ENCODE data around the gene CDK3.
"Not testable (repeated sequence)": the region's sequence is repeated elsewhere in the genome, so short reads cannot be mapped to it uniquely, and the experiment has no call there.

The CDK3 gene

DNA sequence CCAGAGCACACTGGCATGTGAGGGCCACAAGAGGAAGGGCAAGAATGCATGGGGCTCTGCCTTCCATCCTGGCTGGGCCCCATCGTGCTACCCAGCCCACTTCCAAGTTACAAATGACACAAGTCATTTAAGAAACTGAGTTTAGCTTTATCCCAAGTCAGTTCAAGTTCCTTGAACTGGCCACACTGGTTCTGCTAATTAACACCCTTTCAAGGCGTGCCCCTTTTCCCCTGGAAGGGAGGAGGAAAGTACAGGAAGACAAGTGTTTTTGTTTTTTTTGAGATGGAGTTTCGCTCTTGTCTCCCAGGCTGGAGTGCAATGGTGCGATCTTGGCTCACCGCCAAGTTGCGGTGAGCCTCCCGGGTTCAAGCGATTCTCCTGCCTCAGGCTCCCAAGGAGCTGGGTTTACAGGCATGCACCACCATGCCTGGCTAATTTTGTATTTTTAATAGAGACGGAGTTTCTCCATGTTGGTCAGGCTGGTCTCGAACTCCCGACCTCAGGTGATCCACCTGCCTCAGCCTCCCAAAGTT lies 43.9 kb downstream of the CDK3 start:
- not testable (repeated sequence) for DNase-seq

DNA sequence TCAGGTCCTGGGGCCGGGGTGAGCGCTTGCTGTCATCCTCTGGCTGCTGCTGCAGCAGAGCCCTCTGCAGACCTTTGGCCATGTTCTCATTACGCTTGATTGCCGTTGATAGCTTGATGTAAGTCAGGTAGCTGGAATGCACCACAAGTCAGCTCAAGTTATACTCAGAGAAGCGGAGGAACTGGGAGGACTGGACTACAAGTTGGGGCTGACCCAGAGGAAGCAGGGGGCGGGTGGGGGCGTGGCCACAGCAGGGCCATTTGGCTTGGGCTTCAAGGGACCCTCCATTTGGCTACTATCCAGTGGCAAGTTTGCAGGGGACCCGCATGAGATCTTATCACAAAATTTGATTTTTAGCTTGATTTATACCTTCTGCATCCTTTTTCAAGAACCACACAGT lies 45.4 kb downstream of the CDK3 start:
- DNase-seq: no peak

DNA sequence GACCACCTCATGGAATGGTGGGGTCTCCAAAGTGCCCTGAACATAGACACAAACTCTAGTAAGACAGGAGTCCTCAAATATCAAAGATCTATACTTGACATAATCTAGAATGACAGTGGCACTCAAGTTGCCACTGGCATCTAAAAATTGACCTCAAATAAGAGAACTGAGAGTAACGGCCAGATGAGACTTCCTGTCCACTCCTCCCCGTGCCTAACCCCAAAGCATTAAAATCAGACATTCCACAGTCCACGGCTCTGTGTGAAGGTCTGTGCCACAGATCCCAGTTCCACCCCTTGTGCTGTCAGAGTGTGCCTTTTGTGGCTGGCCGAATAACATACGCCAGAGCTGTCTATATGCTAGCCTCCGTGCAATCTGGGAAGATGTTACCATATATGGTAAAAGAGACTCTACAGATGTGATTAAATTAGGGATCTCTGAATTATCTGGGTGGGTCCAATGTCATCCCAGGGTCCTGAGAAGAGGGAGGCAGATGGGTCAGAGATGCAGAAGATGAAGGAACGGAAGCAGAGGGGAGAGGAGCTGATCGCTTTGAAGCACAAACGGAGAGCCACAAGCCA lies 47.5 kb downstream of the CDK3 start:
- peak in 1 of 2 donors; percentile 19 for DNase-seq

DNA sequence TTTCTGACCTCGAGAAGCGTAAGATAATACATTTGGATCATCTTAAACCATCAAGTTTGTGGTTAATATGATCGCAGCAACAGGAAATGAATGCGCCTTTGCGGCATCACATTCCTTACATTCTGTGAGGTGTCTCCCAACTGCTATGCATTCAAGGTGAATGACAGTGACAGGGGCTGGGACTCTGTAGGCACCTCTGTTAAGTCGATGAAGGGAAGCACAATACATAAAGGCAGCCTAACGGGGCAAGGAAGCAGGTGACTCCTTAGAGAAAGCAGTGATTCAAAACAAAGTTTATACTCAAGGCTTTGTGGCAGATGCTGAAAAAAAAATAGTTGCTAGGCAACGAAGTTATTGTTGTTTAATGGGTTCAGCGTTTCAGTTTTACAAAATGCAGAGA lies 48.1 kb downstream of the CDK3 start:
- no peak for DNase-seq

DNA sequence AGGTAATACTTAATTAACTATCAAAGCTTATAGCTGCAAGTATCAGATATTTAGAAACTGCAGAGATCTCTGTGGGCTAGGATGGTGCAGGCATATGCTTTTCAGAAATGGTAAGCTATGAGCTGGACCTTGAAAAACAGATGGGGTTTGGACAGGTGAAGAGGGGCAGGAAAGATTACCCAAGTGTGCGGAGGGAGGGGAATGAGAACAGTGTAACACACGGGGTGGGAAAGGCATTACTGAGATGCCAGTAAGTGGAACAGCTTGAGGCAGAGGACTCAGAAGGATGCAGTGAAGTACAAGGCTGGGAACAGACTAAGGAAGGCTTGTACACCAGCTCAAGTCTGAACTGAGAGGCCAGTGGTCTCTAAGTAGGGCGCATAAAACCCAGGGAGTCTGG lies 48.6 kb downstream of the CDK3 start:
- no peak for DNase-seq

DNA sequence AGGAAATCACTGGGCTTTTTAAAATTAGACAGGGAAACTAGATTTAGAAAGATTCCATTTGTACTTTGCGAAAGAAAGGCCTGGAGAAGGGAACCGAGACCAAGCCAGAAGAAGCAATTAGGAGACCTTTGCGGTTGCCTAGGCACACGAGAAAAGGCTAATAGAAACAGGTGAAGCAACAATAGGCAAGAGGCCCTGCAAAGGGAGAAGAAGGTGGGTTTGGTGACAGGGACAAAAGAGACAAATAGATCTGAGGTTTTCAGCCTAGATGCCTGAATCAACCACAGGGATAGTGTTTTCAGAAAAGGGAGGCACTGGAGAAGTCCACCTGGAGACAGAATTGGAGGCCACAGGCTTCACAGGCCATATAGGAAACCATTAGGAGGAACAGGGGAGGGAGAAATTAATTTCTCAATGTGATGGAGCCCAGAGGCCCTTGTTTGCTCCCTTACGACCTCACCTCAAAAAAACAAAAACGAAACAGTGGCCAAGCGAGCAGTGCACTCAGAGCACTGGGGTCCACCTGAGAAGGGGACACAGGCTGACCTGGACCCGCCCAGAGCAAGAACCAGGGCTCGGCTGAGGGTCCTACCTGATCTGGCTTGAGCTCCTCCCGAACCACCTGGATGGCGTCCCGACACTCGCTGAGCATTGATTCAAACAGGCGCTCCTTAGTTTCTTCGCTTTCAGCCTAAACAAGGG lies 49.3 kb downstream of the CDK3 start:
- peak in 1 of 2 donors; percentile 17 for DNase-seq

DNA sequence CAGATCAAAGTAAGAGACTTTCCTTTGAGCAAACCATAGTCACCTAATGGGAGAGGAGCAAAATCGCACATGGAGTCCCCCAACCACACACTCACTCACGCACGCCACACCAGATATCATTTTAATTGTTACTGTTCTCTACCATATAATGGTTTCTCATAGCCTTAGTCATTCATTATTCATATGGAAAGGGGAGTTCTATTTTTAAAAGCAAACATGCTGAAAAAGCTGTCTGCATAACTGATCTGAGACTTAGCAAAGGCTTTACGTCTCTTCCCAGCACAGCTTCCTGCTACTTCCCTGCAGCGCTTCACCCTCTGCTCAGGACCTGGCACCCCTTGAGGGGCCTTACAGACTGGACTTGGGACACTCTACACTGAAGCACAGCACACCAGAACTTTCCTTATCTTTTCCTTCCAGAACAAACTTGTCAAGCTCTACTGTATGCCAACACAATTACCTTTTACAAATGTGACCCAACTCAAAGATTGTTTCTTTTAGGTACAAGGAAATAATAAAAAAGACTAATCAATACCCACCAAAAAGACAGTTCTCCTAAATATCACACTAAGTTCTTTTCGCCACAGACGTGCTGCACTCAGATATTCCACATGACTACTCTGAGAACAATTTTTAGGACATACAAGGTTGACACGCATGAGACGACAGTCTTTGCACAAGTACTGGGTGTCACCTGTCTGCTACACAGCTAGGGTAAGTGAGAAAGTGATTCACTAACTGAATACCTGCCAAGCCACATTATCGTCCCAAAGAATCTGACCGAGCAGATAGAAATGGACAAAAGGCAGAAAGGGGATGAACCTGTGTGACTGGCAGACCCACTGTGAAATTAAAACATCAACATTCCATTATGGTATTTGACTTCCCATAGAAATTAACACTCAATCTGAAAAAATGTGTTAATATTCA lies 50.1 kb downstream of the CDK3 start:
- no peak for DNase-seq

DNA sequence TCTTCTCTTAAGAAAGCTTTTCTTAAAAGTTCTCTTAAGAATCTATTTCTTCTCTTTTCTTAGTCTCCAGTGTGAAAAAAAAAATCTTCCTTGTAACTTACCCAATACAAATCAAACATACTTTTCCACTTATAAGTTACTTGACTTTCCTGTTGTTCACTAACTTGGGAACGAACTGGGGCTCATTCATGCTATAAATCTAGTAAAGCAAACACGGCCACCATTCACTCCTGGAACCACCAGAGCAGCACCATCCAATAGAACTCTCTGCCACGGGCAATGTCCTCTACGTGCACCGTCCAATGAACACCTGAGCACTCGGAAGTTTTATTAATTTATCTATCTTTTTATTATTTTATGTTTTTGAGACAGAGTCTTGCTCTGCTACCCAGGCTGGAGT lies 50.9 kb downstream of the CDK3 start:
- DNase-seq: no peak

DNA sequence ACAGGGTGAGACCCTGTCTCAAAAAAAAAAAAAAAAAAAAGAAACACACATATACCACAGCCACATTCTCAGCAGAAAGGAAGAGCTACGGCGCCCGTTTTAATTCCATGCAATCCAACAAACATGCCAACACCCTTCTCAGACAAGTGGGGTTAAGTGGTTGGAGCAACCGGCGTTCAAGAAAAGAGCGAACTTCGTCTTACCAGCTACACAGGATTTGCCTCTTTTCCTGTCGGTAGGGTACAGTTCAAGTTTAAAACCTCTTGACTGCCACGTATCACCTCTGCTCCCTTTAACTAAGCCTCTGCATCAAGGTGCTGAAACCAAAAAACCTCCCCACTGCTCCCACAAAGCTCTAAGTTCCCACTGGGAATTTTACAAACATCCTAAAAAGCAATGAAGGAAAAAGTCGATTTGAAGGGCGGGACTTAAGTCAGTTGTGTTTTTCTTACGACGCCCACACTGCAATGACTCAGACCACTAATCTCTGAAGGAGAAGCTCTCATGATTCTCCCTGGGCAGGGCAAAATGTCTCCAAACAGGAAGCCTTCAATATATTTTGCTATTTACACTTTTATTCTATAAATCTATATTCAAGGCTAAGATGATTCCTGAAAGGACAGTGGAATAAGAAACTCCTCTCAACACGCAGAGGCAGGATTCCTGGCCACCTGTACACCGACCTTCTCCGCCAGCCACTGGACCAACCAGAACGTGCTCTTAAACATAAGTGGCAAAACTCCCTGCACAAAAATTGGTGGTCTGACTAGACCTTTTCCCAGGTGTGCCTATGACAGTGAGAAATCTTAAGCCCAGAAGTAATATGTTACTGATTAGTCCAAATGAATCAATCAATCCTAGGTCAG lies 52.8 kb downstream of the CDK3 start:
- peak; percentile 43 to 64 for DNase-seq

DNA sequence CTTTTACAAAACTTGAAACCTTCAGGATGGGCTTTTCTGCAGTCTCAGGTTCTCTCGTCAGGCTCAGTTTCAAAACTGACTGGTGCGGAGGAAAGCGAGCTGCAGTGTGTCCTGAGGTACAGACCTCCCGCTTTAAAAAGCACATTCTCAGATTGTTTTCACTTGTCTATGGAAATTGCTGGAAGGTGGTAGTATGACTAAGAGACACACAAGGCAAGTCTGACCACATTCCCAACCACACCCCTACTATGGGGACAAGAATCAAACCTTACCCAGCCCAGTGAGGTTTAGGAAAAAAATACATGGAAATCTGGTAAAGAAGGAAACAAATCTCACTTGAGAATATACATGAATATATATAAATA lies 53.4 kb downstream of the CDK3 start:
- no peak for DNase-seq

Measured in inflammatory macrophage (primary cell).